Measurements from ENCODE around the gene CWC27.

GRCh38 chr5:64942460-64942859 is 173.7 kb downstream of the CWC27 start:
- TF ChIP-seq CTCF (IDR thresholded peaks at IDR 0.05) = no peak
- no peak for TF ChIP-seq POLR2A (IDR thresholded peaks at IDR 0.05)
- no peak for TF ChIP-seq POLR2AphosphoS5 (IDR thresholded peaks at IDR 0.05)
- TF ChIP-seq EP300 (IDR thresholded peaks at IDR 0.05) = no peak

Data from gastroesophageal sphincter (tissue), 3 donors.